ENCODE results near the gene SLCO2A1. TPM values are rescaled to one million over a fixed set of nuclear protein-coding genes. Genes with fewer than 3 reads are reported as not detected.
"Not testable (repeated sequence)": the region's sequence is repeated elsewhere in the genome, so short reads cannot be mapped to it uniquely, and the experiment has no call there.

The SLCO2A1 gene
- 1 to 10 TPM in 4 of 8 experiments, under 1 TPM in 4; 0.16 to 9.0 (median 1.5) TPM for total RNA-seq

DNA sequence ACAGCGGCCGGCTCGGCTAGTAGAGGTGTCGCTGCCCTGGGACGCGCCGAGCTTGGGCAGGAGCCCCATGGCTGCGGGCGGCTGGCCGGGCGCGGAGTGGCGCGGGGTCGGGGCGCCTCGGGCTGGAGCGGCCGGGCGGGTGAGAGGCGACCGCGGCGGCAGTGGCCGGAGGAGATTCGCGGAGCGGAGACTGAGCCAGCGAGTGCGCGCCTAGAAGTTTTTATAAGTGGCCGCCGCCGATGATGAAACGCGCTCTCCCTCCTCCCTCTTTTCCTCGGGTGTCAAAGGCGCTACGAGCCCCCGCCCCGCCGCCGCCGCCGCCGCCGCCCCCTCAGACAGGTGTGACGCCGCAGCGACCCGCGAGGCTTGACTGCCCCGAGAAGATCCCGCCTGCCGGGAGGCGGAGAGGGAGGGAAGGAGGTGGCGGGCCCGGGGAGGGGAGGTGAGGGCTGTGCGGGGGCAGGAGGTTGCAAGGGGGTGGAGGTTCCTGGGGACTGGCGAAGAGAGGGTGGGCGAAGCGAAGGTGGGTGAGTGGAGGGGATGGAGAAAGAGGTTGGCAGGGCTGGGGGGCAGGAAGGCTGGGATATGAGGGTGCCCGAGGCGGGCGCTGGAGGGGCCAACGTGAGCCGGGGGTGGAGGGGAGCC lies at the start of gene SLCO2A1:
Gene SLCO2A1 (minus strand): TSS at position 192 of the 645 bp plus-strand sequence. CDS start 123 bp downstream, at position 69.
- WGBS, 10 experiments = no CpG with 5 or more reads among the region's 67 CpGs
- in situ Hi-C loops (cut with MboI; ENCODE audit: low pct_unique_long_range_greater_than_20kb in 2 of 9, low sequenced_read_pairs in 9 of 9, unreplicated experiment in 9 of 9) = no loop called here
- peak within 1 kb of the TSS; percentile 40 to 79 (median 44) for H3K4me3 ChIP-seq
- ATAC-seq (replicated peaks in 6 of 8) = peak; percentile 69 to 91 (median 85)
- H3K27ac ChIP-seq = no peak within 1 kb of the TSS
- H3K4me1 ChIP-seq (replicated peaks in 1 of 2) = peaks cover 0 to 4% of the 10 kb centered on the region in 2 donors

DNA sequence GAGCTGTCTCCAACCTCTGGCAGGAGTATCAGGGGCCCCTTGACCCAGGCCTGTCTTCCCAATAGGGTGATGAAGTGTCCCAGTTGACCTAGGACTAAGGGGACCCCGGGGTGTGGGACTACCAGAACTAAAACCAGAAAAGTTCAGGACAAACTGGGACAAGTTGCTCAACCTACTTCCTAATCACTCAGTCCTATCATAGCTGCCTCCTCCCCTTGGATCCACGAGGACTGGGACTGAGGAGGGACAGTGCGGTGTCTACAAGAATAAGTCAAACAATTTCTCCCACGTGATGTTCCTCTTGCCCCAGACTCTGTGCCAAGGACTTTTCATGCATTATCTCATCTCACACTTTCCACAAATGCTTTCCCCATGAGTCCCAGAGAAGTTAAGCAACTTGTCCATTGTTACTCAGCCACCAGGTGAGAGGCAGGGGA lies 49.4 kb upstream of the SLCO2A1 start:
- WGBS, 10 experiments = 0 to 100% (median 58%) methylated on average over 1 to 4 of the region's 4 CpGs; no CpG with 5 or more reads in 3 of the 10 experiments
- Histone ChIP-seq H3K27ac (no peak overlapping the region), H3K4me3 (no peak overlapping the region), H3K4me1 (replicated peaks in 1 of 2) (no peaks in the 10 kb centered on the region)
- no peak for ATAC-seq (replicated peaks in 6 of 8)
- in situ Hi-C loops (cut with MboI; ENCODE audit: low pct_unique_long_range_greater_than_20kb in 2 of 9, low sequenced_read_pairs in 9 of 9, unreplicated experiment in 9 of 9) = no loop called here

GRCh38 chr3:134078169-134078831 lies 48.6 kb upstream of the SLCO2A1 start:
- Histone ChIP-seq H3K27ac (no peak overlapping the region), H3K4me1 (replicated peaks in 1 of 2) (no peaks in the 10 kb centered on the region), H3K4me3 (no peak overlapping the region)
- 7 to 100% (median 64%) methylated on average over 1 to 8 of the region's 8 CpGs; no CpG with 5 or more reads in 2 of the 10 experiments for WGBS, 10 experiments
- in situ Hi-C loops (cut with MboI; ENCODE audit: low pct_unique_long_range_greater_than_20kb in 2 of 9, low sequenced_read_pairs in 9 of 9, unreplicated experiment in 9 of 9) = no loop called here
- ATAC-seq (replicated peaks in 6 of 8) = no peak

DNA sequence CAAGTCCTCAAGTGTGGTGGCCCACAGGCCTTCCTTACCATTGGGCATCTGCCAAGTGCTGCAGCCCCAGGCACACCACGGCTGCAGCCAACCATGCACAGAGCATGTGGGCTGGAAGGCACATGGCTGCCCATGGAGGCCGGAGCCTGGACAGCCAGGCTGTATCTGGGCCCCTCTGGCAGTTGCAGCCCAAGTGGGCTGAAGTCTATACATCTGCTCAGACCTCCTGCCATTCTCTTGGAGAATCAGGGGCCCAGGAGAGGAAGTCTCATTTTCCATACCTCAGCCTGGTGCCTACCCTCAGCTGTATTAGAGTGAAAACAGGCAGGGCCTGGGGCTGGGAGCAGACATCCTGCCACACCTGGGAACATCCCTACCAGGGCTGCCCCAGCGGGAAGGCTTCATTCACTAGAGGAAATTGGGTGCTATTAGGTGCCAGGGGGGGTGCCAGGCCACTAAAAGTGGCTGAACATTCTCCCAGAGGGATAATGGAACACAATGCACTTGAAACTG lies 48.0 kb upstream of the SLCO2A1 start:
- peak in 3 of 8 experiments; percentile 43 to 63 (median 45) for ATAC-seq (replicated peaks in 6 of 8)
- Histone ChIP-seq H3K4me1 (replicated peaks in 1 of 2) (no peaks in the 10 kb centered on the region), H3K27ac (no peak overlapping the region), H3K4me3 (no peak overlapping the region)
- in situ Hi-C loops (cut with MboI; ENCODE audit: low pct_unique_long_range_greater_than_20kb in 2 of 9, low sequenced_read_pairs in 9 of 9, unreplicated experiment in 9 of 9) = no loop called here
- 14 to 100% (median 52%) methylated on average over 1 to 2 of the region's 3 CpGs; no CpG with 5 or more reads in 5 of the 10 experiments for WGBS, 10 experiments

DNA sequence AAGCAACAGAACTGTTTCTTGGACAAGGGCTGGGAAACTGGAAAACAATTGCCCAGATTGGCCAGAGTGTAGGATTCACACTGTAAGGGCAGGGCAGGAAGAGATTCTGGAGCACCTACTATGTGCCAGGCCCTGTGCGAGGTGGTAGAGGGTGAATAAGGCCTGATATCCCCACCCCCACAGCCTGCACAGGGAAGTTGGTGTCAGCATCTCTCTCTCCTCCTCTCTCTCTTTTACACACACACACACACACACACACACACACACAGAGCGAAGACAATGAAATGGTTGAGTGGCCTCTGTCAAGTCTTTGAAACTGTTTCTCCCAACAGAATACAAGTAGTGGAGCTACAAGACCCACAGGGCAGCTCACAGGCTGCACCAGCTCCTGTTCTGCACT lies 47.1 kb upstream of the SLCO2A1 start:
- no peak overlapping the region for H3K4me3 ChIP-seq
- WGBS, 10 experiments = 40% methylated on average over 1 of the region's 2 CpGs; no CpG with 5 or more reads in 9 of the 10 experiments
- no peaks in the 10 kb centered on the region for H3K4me1 ChIP-seq (replicated peaks in 1 of 2)
- in situ Hi-C loops (cut with MboI; ENCODE audit: low pct_unique_long_range_greater_than_20kb in 2 of 9, low sequenced_read_pairs in 9 of 9, unreplicated experiment in 9 of 9) = no loop called here
- no peak overlapping the region for H3K27ac ChIP-seq
- ATAC-seq (replicated peaks in 6 of 8) = no peak

DNA sequence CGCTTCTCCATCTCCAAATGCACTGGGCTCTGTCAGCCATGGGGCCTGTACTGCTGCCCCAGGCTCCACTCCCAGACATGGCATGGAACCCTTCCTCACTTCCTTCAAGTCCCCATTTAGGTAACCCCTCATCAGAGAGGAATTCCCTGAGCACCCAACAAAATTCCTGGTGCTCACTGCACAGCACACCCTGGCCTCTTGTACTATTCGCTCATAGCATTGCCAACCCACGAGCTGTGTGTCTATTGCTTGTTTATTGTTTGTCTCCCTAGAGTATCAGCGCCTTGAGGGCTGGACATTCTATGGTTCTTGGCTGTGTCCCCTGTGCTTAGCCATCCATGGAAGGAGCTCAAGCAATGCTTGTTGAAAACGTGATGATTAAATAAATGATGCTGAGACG lies 46.1 kb upstream of the SLCO2A1 start:
- Histone ChIP-seq H3K4me1 (replicated peaks in 1 of 2) (no peaks in the 10 kb centered on the region), H3K27ac (no peak overlapping the region), H3K4me3 (no peak overlapping the region)
- WGBS, 10 experiments = 40 to 100% (median 71%) methylated on average over 1 to 6 of the region's 6 CpGs; no CpG with 5 or more reads in 1 of the 10 experiments
- in situ Hi-C loops (cut with MboI; ENCODE audit: low pct_unique_long_range_greater_than_20kb in 2 of 9, low sequenced_read_pairs in 9 of 9, unreplicated experiment in 9 of 9) = no loop called here
- ATAC-seq (replicated peaks in 6 of 8) = no peak

DNA sequence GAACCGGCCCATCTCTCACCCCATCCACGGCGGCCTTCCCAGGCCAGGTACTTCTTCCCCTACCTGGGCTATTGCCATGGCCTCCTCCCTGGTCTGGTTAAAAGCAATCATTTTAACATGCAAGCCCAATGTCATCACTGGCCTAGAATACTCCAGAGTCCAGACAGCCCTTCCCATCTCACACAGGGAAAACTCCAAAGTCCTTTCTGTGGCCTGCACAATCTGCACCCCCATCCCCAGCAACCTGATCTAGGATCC lies 45.8 kb upstream of the SLCO2A1 start:
- in situ Hi-C loops (cut with MboI; ENCODE audit: low pct_unique_long_range_greater_than_20kb in 2 of 9, low sequenced_read_pairs in 9 of 9, unreplicated experiment in 9 of 9) = no loop called here
- H3K4me3 ChIP-seq = no peak overlapping the region
- no peak for ATAC-seq (replicated peaks in 6 of 8)
- WGBS, 10 experiments = 92% methylated on average over 2 of the region's 3 CpGs; no CpG with 5 or more reads in 9 of the 10 experiments
- no peaks in the 10 kb centered on the region for H3K4me1 ChIP-seq (replicated peaks in 1 of 2)
- no peak overlapping the region for H3K27ac ChIP-seq

GRCh38 chr3:134074790-134075567 lies 45.3 kb upstream of the SLCO2A1 start:
- Histone ChIP-seq H3K27ac (no peak overlapping the region), H3K4me3 (no peak overlapping the region), H3K4me1 (replicated peaks in 1 of 2) (no peaks in the 10 kb centered on the region)
- in situ Hi-C loops (cut with MboI; ENCODE audit: low pct_unique_long_range_greater_than_20kb in 2 of 9, low sequenced_read_pairs in 9 of 9, unreplicated experiment in 9 of 9) = no loop called here
- WGBS, 10 experiments = 76 to 100% (median 100%) methylated on average over 1 to 4 of the region's 9 CpGs; no CpG with 5 or more reads in 5 of the 10 experiments
- no peak for ATAC-seq (replicated peaks in 6 of 8)

DNA sequence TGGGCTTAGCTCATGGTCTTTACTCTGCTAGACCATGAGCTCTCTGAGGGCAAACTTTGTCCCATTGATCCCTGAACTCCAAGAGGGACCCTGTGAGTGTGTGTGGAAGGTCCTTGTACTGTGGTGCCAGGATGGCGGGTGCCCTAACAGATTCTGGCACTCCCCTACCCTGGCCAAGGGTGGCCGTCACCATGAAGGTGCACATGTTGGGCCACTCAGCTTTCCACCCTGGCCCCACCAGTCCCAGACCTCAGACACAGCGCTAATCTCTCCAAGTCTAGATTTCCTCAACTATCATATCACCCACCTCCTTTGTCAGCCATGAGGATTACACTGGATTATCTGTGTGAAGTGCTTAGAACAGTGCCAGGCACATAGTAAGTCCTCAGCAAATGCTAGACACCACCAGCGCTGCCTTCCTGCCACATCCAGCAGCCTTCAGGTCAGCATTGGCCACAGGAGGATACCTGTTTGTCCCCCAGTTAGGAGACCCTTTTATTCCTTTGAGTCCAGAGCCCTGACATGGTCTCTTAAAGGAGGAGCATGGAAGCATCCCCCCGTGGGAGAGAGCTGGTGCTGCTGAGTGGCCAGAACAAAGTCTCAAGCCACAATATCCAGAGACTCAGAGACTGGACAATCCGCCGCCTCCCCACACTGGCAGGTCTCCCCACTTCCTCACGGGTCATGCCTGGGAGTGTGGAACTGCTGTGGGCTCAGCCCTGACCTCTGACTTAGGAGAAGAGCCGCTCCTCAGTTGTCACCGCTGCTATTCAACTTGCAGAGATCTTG lies 44.5 kb upstream of the SLCO2A1 start:
- in situ Hi-C loops (cut with MboI; ENCODE audit: low pct_unique_long_range_greater_than_20kb in 2 of 9, low sequenced_read_pairs in 9 of 9, unreplicated experiment in 9 of 9) = no loop called here
- Histone ChIP-seq H3K27ac (no peak overlapping the region), H3K4me1 (replicated peaks in 1 of 2) (no peaks in the 10 kb centered on the region), H3K4me3 (no peak overlapping the region)
- WGBS, 10 experiments = 53 to 100% (median 100%) methylated on average over 1 to 3 of the region's 10 CpGs; no CpG with 5 or more reads in 5 of the 10 experiments
- ATAC-seq (replicated peaks in 6 of 8) = no peak

- Histone ChIP-seq H3K4me3 (no peak overlapping the region), H3K4me1 (replicated peaks in 1 of 2) (no peaks in the 10 kb centered on the region), H3K27ac (no peak overlapping the region)
- WGBS, 10 experiments = 83 to 100% (median 100%) methylated on average over 1 to 3 of the region's 4 CpGs; no CpG with 5 or more reads in 4 of the 10 experiments
- in situ Hi-C loops (cut with MboI; ENCODE audit: low pct_unique_long_range_greater_than_20kb in 2 of 9, low sequenced_read_pairs in 9 of 9, unreplicated experiment in 9 of 9) = no loop called here
- no peak for ATAC-seq (replicated peaks in 6 of 8)
Observed at GRCh38 chr3:134073583-134073945, 43.8 kb upstream of the SLCO2A1 start.

DNA sequence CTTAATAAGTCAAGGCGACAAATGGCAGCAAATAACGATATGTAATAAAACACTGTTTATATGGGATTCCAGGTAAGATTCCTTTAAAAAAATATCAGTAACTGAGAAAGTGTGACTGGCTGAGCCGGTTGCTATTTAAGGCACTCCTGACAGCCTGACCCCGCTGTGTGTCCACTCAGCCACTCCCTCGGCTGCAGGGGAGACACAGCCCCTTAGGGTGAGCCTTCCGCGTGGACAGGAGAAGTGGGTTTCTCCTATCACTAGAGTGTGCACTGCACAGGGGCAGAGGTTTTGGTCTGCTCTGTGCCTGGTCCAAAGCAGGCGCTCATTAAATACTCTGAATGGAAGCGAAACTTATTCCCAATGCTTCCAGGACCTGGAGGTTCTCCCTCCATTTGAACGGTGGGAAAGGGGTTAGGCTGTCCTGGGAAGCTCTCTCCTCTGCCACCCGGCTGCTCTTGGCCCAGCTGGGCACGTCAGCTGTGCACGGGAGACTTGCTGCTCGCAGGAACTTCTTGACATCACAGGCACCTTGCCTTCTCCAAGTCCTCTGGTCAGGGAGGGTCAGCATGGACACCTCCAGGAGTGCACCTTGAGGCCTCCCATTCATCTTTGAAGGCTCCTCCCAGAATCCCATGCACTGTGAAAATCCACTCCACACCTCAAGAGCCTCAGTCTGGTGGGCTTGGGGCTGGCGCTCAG lies 43.3 kb upstream of the SLCO2A1 start:
- H3K4me3 ChIP-seq = no peak overlapping the region
- H3K4me1 ChIP-seq (replicated peaks in 1 of 2) = no peaks in the 10 kb centered on the region
- no peak overlapping the region for H3K27ac ChIP-seq
- in situ Hi-C loops (cut with MboI; ENCODE audit: low pct_unique_long_range_greater_than_20kb in 2 of 9, low sequenced_read_pairs in 9 of 9, unreplicated experiment in 9 of 9) = no loop called here
- no peak for ATAC-seq (replicated peaks in 6 of 8)
- WGBS, 10 experiments = 50 to 100% (median 94%) methylated on average over 1 to 9 of the region's 15 CpGs; no CpG with 5 or more reads in 5 of the 10 experiments

GRCh38 chr3:134070281-134070680 lies 40.6 kb upstream of the SLCO2A1 start:
- H3K4me3 ChIP-seq; H3K4me1 ChIP-seq (replicated peaks in 1 of 2); ATAC-seq (replicated peaks in 6 of 8); H3K27ac ChIP-seq; in situ Hi-C loops (cut with MboI; ENCODE audit: low pct_unique_long_range_greater_than_20kb in 2 of 9, low sequenced_read_pairs in 9 of 9, unreplicated experiment in 9 of 9): not testable (repeated sequence)
- WGBS, 10 experiments = 80% methylated on average over 2 of the region's 25 CpGs; no CpG with 5 or more reads in 9 of the 10 experiments
